Measurements from ENCODE around the gene MAD2L1. TPM values are rescaled to one million over a fixed set of nuclear protein-coding genes. Genes with fewer than 3 reads are reported as not detected.

Gene MAD2L1
- total and polyA plus RNA-seq, 2 experiments from 2014 or later = 80.2 to 139 TPM

- Histone ChIP-seq H3K27me3 (ENCODE audit: insufficient read depth) (no peaks in the 10 kb centered on the region), H3K4me3 (no peak overlapping the region), H4K20me1 (replicated peaks; ENCODE audit: insufficient read depth) (0 out of 2 replicates have a peak, but pooled peaks cover 2% of the 10 kb centered on the region), H3K4me1 (ENCODE audit: insufficient read depth) (no peaks in the 10 kb centered on the region), H3K9me2 (ENCODE audit: insufficient read depth) (no peaks in the 10 kb centered on the region; the same call in 1 of the 2 replicates), H3K27ac (ENCODE audit: low read depth) (no peak overlapping the region), H3F3A (replicated peaks; ENCODE audit: low read depth) (no peaks in the 10 kb centered on the region), H2AFZ (no peak overlapping the region), H3K4me2 (no peak overlapping the region), H3K79me2 (replicated peaks; ENCODE audit: insufficient read depth) (no peaks in the 10 kb centered on the region), H3K36me3 (ENCODE audit: insufficient read depth) (no peaks in the 10 kb centered on the region)
- Mint-ChIP-seq H3K9me3 (no peaks in the 10 kb centered on the region; the same call in 2 of the 3 replicates), H3K4me1 (no peaks in the 10 kb centered on the region), H3K27ac (no peak overlapping the region), H3K36me3 (ENCODE audit: low read depth) (no peaks in the 10 kb centered on the region), H3K27me3 (ENCODE audit: insufficient read depth, low read depth, poor library complexity) (peaks cover 3% of the 10 kb centered on the region), H3K4me3 (no peak overlapping the region)
- DNase-seq (ENCODE audit: low spot score) (no peak), ATAC-seq (no peak)
- TF ChIP-seq EZH2 (IDR thresholded peaks at IDR 0.05; ENCODE audit: low read depth, unreplicated experiment) (no peak), EZH2phosphoT487 (IDR thresholded peaks at IDR 0.05; ENCODE audit: unreplicated experiment) (no peak), POLR2AphosphoS5 (IDR thresholded peaks at IDR 0.05; ENCODE audit: low read depth) (no peak), ZNF462 (CRISPR knock-in tag; IDR thresholded peaks at IDR 0.05) (no peak), REST (IDR thresholded peaks at IDR 0.05; ENCODE audit: unreplicated experiment) (no peak), ZNF114 (CRISPR knock-in tag; IDR thresholded peaks at IDR 0.05) (no peak), CREB1 (CRISPR knock-in tag; IDR thresholded peaks at IDR 0.05; ENCODE audit: low read depth) (no peak)
Measured at GRCh38 chr4:120017939-120018692, 48.5 kb downstream of the MAD2L1 start.

All from GM23338 (cell line).